GM19238 (cell line): ENCODE data around the gene PCDH9.
"Not testable (repeated sequence)": the region's sequence is repeated elsewhere in the genome, so short reads cannot be mapped to it uniquely, and the experiment has no call there.

Experiments
- DNase-seq: peaks from one replicate; pipeline ENCODE4 v3.0.0; 2011; ENCODE audit warnings: low spot score; ENCODE audit not compliant: insufficient read length

The PCDH9 gene

DNA sequence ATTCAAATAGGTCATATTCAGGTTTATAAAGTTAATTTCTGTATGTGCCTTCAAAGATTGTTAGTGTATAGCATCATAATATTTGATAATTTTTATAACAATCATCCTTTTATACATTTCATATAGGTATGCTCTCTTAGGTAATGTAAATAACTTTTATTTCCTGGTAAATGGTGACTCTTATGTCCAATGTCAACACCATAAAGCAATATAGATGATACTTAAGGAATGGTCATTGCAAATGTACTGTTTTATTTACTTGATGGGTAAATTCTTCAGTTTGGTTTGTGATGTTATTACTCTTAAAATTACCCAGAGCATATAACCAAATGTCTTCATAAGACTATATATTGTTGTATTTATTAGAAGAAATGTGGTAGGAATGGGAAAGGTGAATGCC is 928.7 kb downstream of the PCDH9 start:
- DNase-seq, result no peak

DNA sequence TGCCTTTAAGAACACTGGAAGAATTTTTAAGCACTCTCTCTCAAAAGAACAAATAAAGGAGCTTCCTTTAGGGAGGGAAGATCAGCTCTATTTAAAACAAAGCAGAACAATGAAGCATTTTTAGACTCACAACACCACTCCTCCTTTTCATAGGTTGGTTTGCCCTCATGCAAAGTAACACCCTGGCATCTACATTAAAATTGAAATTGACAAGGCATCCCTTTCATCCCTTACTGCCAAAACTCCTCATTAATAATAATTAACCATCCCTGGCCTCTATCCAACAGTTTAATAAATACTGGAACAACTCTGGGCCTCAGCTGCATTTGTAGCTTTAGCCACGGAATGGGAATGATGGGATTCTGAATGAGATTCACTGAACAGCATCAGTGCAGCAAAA is 929.1 kb downstream of the PCDH9 start:
- no peak for DNase-seq

DNA sequence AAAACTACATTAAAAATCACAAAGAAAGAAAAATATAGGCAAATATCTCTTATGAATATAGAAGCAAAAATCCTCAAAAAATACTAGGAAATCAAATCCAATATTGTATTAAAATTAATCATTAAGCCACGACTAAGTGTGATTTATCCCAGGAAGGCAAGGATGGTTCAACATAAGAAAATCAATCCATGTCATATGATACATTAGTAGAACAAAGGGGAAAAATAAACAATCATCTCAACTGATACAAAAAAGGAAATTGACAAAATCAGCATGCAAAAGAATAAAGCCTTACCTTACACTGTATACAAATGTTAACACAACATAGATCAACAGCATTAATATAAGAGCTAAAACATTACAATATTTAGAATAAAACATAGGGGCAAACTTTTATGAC is 933.3 kb downstream of the PCDH9 start:
- DNase-seq, result no peak

DNA sequence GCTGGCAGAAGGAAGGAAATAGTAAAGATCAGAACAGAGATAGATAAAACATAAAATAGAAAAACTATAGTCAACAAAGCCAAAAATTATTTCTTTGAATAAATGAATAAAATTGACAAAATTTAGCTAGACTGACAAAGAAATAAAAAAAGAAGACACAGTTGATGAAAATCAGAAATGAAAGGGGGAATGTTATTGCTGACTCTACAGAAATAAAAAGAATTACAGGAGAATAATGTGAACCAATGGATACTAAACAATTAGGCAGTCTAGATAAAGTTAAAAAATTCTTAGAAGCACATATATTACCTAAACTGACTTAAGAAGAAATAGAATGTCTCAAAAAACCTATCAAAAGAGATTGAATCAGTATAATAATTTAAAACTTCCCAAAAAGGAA is 933.8 kb downstream of the PCDH9 start:
- no peak for DNase-seq

DNA sequence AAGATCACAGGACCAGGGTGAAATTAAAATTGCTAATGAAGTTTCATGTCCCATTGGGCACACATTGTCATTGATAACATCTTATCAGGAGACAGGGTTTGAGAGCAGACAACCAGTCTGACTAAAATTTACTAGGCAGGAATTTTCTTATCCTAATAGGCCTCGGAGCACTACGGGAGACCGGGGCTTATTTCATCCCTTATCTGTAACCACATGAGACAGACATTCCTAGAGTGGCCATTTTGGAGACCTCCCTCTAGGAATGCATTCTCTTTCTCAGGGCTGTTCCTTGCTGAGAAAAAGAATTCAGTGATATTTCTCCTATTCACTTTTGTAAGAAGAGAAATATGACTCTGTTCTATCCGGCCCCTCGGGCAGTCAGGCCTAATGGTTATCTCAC is 943.3 kb downstream of the PCDH9 start:
- not testable (repeated sequence) for DNase-seq

DNA sequence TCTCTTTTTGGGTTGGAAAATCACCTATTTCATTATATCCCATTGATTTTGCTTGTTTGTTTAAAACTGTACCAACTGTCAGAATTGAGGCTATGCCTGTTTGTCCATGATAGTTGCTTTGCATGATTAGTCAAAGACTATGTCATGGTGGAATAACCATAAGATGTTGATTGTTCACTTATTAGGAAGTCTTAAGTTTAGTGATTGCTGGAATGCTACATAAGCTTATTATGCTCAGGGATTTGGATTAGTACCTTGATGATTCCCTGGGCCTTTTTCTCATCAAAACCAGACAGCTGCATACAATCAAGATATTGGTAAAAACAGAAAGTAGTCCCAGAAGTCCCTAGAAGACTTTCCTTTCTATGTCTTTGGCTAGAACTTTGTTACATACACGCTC is 954.7 kb downstream of the PCDH9 start:
- no peak for DNase-seq

DNA sequence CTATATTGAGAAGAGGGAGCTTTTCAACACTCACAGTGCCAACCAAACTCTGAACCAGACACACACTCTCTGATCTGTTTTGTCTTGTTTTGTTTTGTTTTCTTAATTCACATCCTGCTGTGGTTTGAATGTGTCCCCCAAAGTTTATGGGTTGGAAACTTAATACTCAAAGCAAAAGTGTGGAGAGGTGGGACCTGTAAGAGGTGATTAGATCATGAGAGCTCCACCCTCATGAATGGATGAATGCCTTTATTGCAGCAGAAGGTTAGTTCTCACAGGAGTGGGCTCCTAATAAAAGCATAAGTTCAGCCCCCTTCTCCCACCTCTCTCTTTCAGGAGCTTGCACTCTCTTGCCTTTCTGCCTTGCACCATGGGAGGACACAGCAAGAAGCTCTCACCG is 957.1 kb downstream of the PCDH9 start:
- DNase-seq, result no peak

DNA sequence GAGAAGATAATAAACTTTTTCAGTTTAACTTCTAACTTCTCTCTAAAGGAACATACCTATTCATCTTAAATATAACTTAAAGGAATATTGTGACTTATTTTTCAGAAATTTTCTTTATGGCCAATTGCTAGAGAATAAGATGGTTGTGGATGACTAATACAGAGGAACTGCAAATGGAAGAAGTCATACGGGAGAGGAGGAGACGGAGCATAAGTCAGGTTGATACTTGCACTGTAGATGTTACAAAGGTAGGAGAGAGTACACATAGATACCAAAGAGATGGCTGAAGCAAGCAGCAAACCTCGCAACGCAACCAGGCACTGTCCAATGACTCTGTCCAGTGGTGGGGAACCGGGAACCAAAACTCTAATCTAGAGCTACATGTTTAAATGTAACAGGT is 963.4 kb downstream of the PCDH9 start:
- DNase-seq, result no peak

DNA sequence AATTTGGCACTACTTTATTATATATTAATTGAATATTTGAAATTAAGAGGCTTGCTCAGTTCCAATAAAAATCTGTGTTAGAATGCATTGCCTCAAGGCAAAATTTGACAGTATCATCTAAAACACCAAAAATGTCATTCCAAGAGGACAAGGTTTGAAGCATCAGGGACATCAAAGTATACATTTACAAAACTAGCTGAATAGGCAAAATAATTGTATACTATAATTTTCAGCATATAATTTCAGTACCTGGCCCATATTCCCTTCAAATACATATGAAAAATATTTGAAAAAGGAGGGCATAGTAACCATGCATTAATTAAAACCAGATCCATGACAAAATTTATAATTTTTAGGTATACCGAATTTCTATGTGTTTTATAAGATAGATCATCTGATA is 963.8 kb downstream of the PCDH9 start:
- DNase-seq, result no peak

DNA sequence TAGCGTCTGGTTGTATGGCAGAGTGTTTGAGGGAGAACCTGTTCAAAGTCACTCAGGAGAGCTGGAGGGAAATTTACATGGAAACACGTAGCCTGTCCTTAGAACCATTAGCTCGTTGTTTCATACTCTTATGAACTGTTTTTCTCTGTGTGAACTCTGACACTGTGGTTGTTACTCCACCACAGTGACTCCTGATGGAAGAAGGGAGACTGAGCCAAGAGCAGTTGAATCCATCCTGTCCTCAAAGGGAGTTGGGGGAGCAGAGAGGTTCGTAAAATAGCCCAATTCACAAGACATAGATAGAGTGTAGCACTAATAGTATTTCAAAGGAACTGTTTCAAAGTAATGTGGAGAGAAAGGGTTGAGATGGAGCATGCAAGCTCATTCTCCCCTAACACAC is 964.8 kb downstream of the PCDH9 start:
- DNase-seq, result no peak

DNA sequence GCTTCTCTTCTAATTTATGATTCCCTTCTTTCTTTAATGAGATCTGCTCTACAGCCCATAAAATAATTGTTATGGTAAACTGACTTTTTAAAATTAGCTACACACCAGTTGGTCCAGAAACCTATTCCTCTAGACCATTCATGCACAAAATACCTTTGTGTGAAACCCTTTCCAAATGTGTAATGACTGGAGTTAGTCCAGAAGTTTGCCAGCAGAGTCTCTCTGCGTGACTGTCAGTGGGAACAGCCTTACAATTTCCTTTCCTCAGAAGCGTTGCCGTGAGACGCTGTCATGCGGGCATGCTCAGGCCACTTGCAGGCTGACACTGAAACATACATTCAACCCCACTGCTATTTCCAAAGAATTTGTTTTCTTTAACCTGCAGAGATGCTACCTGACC is 965.2 kb downstream of the PCDH9 start:
- no peak for DNase-seq

DNA sequence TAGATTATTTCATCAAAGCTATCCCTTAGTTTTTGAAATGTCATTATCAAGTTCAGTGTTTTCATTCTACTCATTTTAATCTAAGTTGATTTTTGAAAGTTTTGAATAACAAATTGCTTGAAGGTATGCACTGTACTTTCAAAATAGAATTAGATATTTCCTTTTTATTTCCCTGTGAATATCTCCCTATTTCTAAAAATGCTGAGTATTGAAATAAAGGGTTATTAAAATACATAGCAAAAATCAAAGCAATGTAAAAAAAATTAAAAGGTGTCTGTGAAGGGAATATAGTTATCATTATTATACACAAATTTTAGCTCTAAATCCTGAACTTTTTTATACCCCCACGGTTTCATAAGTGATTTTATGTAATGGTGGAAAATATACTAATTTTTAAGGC is 967.8 kb downstream of the PCDH9 start:
- no peak for DNase-seq

DNA sequence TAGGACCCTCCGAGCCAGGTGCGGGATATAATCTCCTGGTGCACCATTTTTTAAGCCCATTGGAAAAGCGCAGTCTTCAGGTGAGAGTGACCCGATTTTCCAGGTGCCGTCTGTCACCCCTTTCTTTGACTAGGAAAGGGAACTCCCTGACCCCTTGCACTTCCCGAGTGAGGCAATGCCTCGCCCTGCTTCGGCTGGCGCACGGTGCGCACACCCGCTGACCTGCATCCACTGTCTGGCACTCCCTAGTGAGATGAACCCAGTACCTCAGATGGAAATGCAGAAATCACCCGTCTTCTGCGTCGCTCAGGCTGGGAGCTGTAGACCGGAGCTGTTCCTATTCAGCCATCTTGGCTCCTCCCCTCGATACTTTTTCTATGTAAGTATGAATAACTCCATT is 970.7 kb downstream of the PCDH9 start:
- not testable (repeated sequence) for DNase-seq
